Measurements from ENCODE around the gene EMSY.

EMSY gene

GRCh38 chr11:76526878-76527277, 82.1 kb downstream of the EMSY start:
- DNase-seq (ENCODE audit: low read depth): no peak
- H3K4me3 ChIP-seq (ENCODE audit: low read depth, low read length): no peak overlapping the region
- TF ChIP-seq, protein P1, sequence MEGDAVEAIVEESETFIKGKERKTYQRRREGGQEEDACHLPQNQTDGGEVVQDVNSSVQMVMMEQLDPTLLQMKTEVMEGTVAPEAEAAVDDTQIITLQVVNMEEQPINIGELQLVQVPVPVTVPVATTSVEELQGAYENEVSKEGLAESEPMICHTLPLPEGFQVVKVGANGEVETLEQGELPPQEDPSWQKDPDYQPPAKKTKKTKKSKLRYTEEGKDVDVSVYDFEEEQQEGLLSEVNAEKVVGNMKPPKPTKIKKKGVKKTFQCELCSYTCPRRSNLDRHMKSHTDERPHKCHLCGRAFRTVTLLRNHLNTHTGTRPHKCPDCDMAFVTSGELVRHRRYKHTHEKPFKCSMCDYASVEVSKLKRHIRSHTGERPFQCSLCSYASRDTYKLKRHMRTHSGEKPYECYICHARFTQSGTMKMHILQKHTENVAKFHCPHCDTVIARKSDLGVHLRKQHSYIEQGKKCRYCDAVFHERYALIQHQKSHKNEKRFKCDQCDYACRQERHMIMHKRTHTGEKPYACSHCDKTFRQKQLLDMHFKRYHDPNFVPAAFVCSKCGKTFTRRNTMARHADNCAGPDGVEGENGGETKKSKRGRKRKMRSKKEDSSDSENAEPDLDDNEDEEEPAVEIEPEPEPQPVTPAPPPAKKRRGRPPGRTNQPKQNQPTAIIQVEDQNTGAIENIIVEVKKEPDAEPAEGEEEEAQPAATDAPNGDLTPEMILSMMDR (IDR thresholded peaks at IDR 0.05; ENCODE audit: insufficient read depth, low read depth, low read length, missing control alignments): no peak

DNA sequence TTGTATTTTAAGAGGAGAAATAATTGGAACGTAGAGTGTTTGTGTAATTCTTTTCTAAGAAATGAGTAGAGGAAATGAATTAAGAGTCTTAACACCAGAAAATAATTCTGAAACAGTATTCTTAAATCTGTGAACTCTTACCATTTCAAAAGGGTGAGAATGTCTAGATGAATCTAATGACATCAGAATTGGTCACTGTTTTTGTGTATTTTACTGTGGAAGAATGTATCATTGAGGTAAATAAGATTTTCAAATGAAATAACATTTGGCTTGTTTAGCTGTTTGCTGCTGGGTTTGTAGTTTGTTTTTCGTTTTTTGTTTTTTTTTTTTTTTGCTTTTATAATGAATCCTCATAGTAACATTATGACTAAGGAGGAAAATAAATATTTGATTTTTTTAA, 97.6 kb downstream of the EMSY start:
- TF ChIP-seq, protein P1 (IDR thresholded peaks at IDR 0.05; ENCODE audit: insufficient read depth, low read depth, low read length, missing control alignments): no peak
- no peak overlapping the region for H3K4me3 ChIP-seq (ENCODE audit: low read depth, low read length)
- no peak for DNase-seq (ENCODE audit: low read depth)

GRCh38 chr11:76543006-76543703, 98.3 kb downstream of the EMSY start:
- H3K4me3 ChIP-seq (ENCODE audit: low read depth, low read length): no peak overlapping the region
- no peak for DNase-seq (ENCODE audit: low read depth)
- TF ChIP-seq, protein P1 (IDR thresholded peaks at IDR 0.05; ENCODE audit: insufficient read depth, low read depth, low read length, missing control alignments): no peak

- DNase-seq (ENCODE audit: low read depth): no peak
- TF ChIP-seq, protein P1 (IDR thresholded peaks at IDR 0.05; ENCODE audit: insufficient read depth, low read depth, low read length, missing control alignments): no peak
- H3K4me3 ChIP-seq (ENCODE audit: low read depth, low read length): no peak overlapping the region
Observed at GRCh38 chr11:76550781-76551180, 106.0 kb downstream of the EMSY start.

- TF ChIP-seq, protein P1 (IDR thresholded peaks at IDR 0.05; ENCODE audit: insufficient read depth, low read depth, low read length, missing control alignments): no peak
- DNase-seq (ENCODE audit: low read depth): no peak
- no peak overlapping the region for H3K4me3 ChIP-seq (ENCODE audit: low read depth, low read length)
Observed at GRCh38 chr11:76551400-76551799, 106.6 kb downstream of the EMSY start.

DNA sequence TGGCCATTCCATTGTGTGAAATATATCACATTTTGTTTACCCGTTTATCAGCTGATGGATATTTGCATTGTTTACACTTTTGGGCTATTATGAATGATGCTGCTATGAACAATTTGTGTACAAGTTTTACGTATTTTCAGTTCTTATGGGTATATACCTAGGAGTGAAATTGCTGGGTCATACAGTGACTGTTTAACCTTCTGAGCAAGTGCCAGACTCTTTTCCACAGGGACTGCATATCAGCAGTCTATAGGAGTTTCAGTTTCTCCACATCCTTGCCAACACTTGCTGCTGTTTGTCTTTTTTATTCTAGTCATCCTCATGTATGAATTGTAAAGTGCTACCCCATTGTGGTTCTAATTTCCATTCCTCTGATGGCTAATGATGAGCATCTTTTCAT, 108.2 kb downstream of the EMSY start:
- TF ChIP-seq, protein P1 (IDR thresholded peaks at IDR 0.05; ENCODE audit: insufficient read depth, low read depth, low read length, missing control alignments): no peak
- no peak for DNase-seq (ENCODE audit: low read depth)
- no peak overlapping the region for H3K4me3 ChIP-seq (ENCODE audit: low read depth, low read length)

Measured in GM12865 (cell line).